EL (cell line): ENCODE data around the gene MEAK7.

Experiments
- DNase-seq: peaks from one replicate; pipeline ENCODE4 v3.0.0-alpha.2; 2016

MEAK7 gene

GRCh38 chr16:84463221-84463620, 41.2 kb downstream of the MEAK7 start:
- no peak for DNase-seq

- DNase-seq: no peak
Observed at GRCh38 chr16:84462296-84463210, 41.9 kb downstream of the MEAK7 start.

- DNase-seq: no peak
Observed at GRCh38 chr16:84461413-84462295, 42.8 kb downstream of the MEAK7 start.

- DNase-seq: no peak
Observed at GRCh38 chr16:84461029-84461412, 43.4 kb downstream of the MEAK7 start.

GRCh38 chr16:84460406-84461028, 43.9 kb downstream of the MEAK7 start:
- DNase-seq: no peak

GRCh38 chr16:84459941-84460405, 44.5 kb downstream of the MEAK7 start:
- no peak for DNase-seq

- no peak for DNase-seq
Observed at GRCh38 chr16:84459533-84459894, 44.9 kb downstream of the MEAK7 start.

- DNase-seq: no peak
Observed at GRCh38 chr16:84458606-84459532, 45.6 kb downstream of the MEAK7 start.

- no peak for DNase-seq
Observed at GRCh38 chr16:84455031-84455430, 49.4 kb downstream of the MEAK7 start.
